HEK293T (cell line): Measurements from ENCODE around the gene MACO1.
"Not testable (repeated sequence)": the region's sequence is repeated elsewhere in the genome, so short reads cannot be mapped to it uniquely, and the experiment has no call there.

Experiments
- ARNT ChIP-seq: fragments of 450-650 bp; IDR thresholded peaks from 2 replicates; pipeline ENCODE4 v1.6.1; 2017; ENCODE audit warnings: mild to moderate bottlenecking
- BHLHE40 ChIP-seq: fragments of 450-650 bp; IDR thresholded peaks from 2 replicates; pipeline ENCODE4 v1.6.1; 2016; ENCODE audit warnings: mild to moderate bottlenecking, moderate library complexity, borderline replicate concordance
- FOXA1 ChIP-seq: fragments of 450-650 bp; IDR thresholded peaks from 2 replicates; pipeline ENCODE4 v1.6.1; 2016; ENCODE audit warnings: mild to moderate bottlenecking
- FOXK2 ChIP-seq: fragments of 450-650 bp; IDR thresholded peaks from 2 replicates; pipeline ENCODE4 v1.6.1; 2016; ENCODE audit warnings: mild to moderate bottlenecking
- FOXM1 ChIP-seq: fragments of 450-650 bp; IDR thresholded peaks from 2 replicates; pipeline ENCODE4 v1.6.1; 2017; ENCODE audit warnings: mild to moderate bottlenecking, borderline replicate concordance
- LEF1 ChIP-seq: fragments of 450-650 bp; IDR thresholded peaks from 2 replicates; pipeline ENCODE4 v1.6.1; 2017; ENCODE audit warnings: mild to moderate bottlenecking, borderline replicate concordance
- SP1 ChIP-seq: fragments of 450-650 bp; IDR thresholded peaks from 2 replicates; pipeline ENCODE4 v1.6.1; 2017
- TARDBP ChIP-seq: fragments of 450-650 bp; IDR thresholded peaks from 2 replicates; pipeline ENCODE4 v1.6.1; 2016
- ZNF384 ChIP-seq: fragments of 450-650 bp; IDR thresholded peaks from 2 replicates; pipeline ENCODE4 v1.6.1; 2016

GRCh38 chr1:25414157-25414556 is 16.5 kb upstream of the MACO1 start:
- not testable (repeated sequence) for TF ChIP-seq FOXA1, LEF1, SP1, BHLHE40, ZNF384, FOXM1, ARNT, TARDBP, FOXK2
